Fibroblast of skin of left biceps (primary cell): ENCODE results near the gene GRB10.

Experiments
- DNase-seq, 2 experiments: peaks; one replicate each; pipeline ENCODE4 v3.0.0-alpha.2; 2013; ENCODE audit warnings: low read depth in 2 of 2

The GRB10 gene

GRCh38 chr7:50634378-50634777, 148.3 kb downstream of the GRB10 start:
- no peak for DNase-seq

- no peak for DNase-seq
These were observed 149.3 kb downstream of the GRB10 start for GRCh38 chr7:50633414-50633710.

GRCh38 chr7:50632561-50633413, 149.9 kb downstream of the GRB10 start:
- DNase-seq = no peak

- DNase-seq = no peak
These were observed 151.1 kb downstream of the GRB10 start for GRCh38 chr7:50631639-50632038.

- DNase-seq = no peak
These were observed 151.6 kb downstream of the GRB10 start for GRCh38 chr7:50631100-50631499.

GRCh38 chr7:50629238-50629901, 153.3 kb downstream of the GRB10 start:
- no peak for DNase-seq

- DNase-seq = no peak
These were observed 154.1 kb downstream of the GRB10 start for GRCh38 chr7:50628434-50629084.

- DNase-seq = no peak
These were observed 154.8 kb downstream of the GRB10 start for GRCh38 chr7:50627824-50628361.

- DNase-seq = no peak
These were observed 156.4 kb downstream of the GRB10 start for GRCh38 chr7:50626286-50626685.

- no peak for DNase-seq
These were observed 157.3 kb downstream of the GRB10 start for GRCh38 chr7:50625360-50625759.

GRCh38 chr7:50622821-50623220, 159.9 kb downstream of the GRB10 start:
- DNase-seq = no peak

GRCh38 chr7:50621973-50622490, 160.7 kb downstream of the GRB10 start:
- no peak for DNase-seq

GRCh38 chr7:50621206-50621605, 161.5 kb downstream of the GRB10 start:
- DNase-seq = no peak

GRCh38 chr7:50620433-50620832, 162.3 kb downstream of the GRB10 start:
- DNase-seq = no peak

GRCh38 chr7:50619684-50620083, 163.0 kb downstream of the GRB10 start:
- DNase-seq = no peak

GRCh38 chr7:50618281-50618680, 164.4 kb downstream of the GRB10 start:
- no peak for DNase-seq

GRCh38 chr7:50615519-50616080, 167.1 kb downstream of the GRB10 start:
- DNase-seq = no peak

- no peak for DNase-seq
These were observed 167.8 kb downstream of the GRB10 start for GRCh38 chr7:50614721-50615518.

- no peak for DNase-seq
These were observed 169.2 kb downstream of the GRB10 start for GRCh38 chr7:50613473-50613872.

GRCh38 chr7:50612704-50613103, 170.0 kb downstream of the GRB10 start:
- DNase-seq = no peak
